Gastrocnemius medialis (tissue), 4 donors: Measurements from ENCODE around the gene CFAP46. TPM values are rescaled to one million over a fixed set of nuclear protein-coding genes. Genes with fewer than 3 reads are reported as not detected.
"Not testable (repeated sequence)": the region's sequence is repeated elsewhere in the genome, so short reads cannot be mapped to it uniquely, and the experiment has no call there.

ENCODE experiments used
- ATAC-seq, 2 donors: fragments of 150-250 bp; one replicate each; pipeline ENCODE4 v1.9.1; 2016
- DNase-seq, 2 donors: peaks; one replicate each; pipeline ENCODE4 v3.0.0-alpha.2; 2019
- H3K27ac ChIP-seq, 4 donors: fragments of 200-600 bp; sonication (generic); 1 replicate in 1 of 4; 2 replicates in 3 of 4; pipeline ENCODE4 v1.5.1; 2016 to 2018; ENCODE audit warnings: mild to moderate bottlenecking in 2 of 4, moderate library complexity in 1 of 4
- H3K27me3 ChIP-seq, 3 donors: fragments of 200-600 bp; sonication (generic) in 2 of 3; 1 replicate in 1 of 3; 2 replicates in 2 of 3; pipeline versions ENCODE4 v1.5.1 to v1.6.0; 2016 to 2019; ENCODE audit warnings: mild to moderate bottlenecking in 1 of 3, moderate library complexity in 1 of 3
- H3K36me3 ChIP-seq, 2 donors: fragments of 200-600 bp; sonication (generic) in 1 of 2; one replicate each; pipeline ENCODE4 v1.5.1; 2017 to 2018
- H3K4me1 ChIP-seq, 2 donors: fragments of 200-600 bp; sonication (generic) in 1 of 2; one replicate each; pipeline ENCODE4 v1.5.1; 2016 to 2017; ENCODE audit warnings: mild to moderate bottlenecking in 2 of 2
- H3K4me3 ChIP-seq, 4 donors: fragments of 200-600 bp; sonication (generic) in 3 of 4; 1 replicate in 1 of 4; 2 replicates in 3 of 4; pipeline ENCODE4 v1.5.1; 2016 to 2019; ENCODE audit warnings: mild to moderate bottlenecking in 2 of 4
- H3K9me3 ChIP-seq, 3 donors: fragments of 200-600 bp; sonication (generic) in 2 of 3; 1 replicate in 1 of 3; 2 replicates in 2 of 3; pipeline ENCODE4 v1.5.1; 2016 to 2019
- POLR2A ChIP-seq, 2 donors: fragments of 450-650 bp; IDR thresholded peaks; one replicate each; pipeline ENCODE4 v1.6.1; 2017; ENCODE audit warnings: antibody characterized with exemption in 2 of 2, mild to moderate bottlenecking in 2 of 2, moderate library complexity in 2 of 2
- in situ Hi-C, 4 donors: fragments of 200-750 bp; cut with MboI; loops; one replicate each; pipeline versions ENCODE4 v1.15.0 to v1.8.0; 2017; ENCODE audit warnings: low sequenced_read_pairs in 4 of 4
- intact Hi-C: fragments of 100-400 bp; cut with DNase I; formaldehyde crosslinking; loops from one replicate; pipeline ENCODE4 v1.15.1; 2023; ENCODE audit warnings: low total_unique reads
- total RNA-seq, 4 donors: library from RNA; depleted of rRNA; stranded (reverse); fragments of >200 nt; gene quantifications; one replicate each; pipeline versions ENCODE4 v1.1.0 to v1.2.3, GENCODE V29; 2016
- TF ChIP-seq, protein P1 (sequence below), 5 experiments: fragments of 450-650 bp in 3 of 5; fragments of 200-600 bp in 2 of 5; sonication (generic) in 2 of 5; IDR thresholded peaks in 4 of 5; conservative IDR thresholded peaks in 1 of 5; 1 replicate in 4 of 5; 2 replicates in 1 of 5; pipeline ENCODE4 v1.5.1; 2016 to 2019; ENCODE audit warnings: antibody characterized with exemption in 5 of 5, mild to moderate bottlenecking in 3 of 5, moderate library complexity in 3 of 5

The CFAP46 gene
- total RNA-seq, 4 donors from 2014 or later, result 4.2 to 27.9 (median 11.9) TPM

- in situ Hi-C loops, result no loop called here
Observed at GRCh38 chr10:132890301-132890700, 52.1 kb downstream of the CFAP46 start.

DNA sequence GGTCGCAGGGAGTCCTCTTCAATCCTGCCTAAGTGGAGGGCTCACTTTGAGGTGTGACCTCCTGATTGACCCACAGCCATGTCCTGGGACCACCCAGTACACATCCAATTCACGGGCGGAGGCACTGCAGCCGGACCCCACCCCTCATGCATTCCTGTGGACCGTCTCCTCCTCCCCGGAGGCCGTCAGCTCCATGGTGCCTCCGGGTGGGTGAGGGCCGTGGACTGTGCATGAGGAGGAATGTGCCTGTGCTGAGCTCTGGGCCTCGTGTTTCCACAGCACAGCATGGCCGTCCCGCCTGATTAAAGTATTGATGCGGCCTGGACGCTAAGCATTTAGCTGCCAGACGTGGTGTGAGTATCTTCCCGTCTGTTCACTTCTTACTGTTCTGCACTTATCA, 52.8 kb downstream of the CFAP46 start:
- no peak for DNase-seq

More at GRCh38 chr10:132890301-132890700, 52.1 kb downstream of the CFAP46 start:
- peaks cover 29 to 59% (median 44%) of the 10 kb centered on the region in 3 donors for H3K27me3 ChIP-seq
- no peak for TF ChIP-seq POLR2A (IDR thresholded peaks at IDR 0.05)
- TF ChIP-seq, protein P1, sequence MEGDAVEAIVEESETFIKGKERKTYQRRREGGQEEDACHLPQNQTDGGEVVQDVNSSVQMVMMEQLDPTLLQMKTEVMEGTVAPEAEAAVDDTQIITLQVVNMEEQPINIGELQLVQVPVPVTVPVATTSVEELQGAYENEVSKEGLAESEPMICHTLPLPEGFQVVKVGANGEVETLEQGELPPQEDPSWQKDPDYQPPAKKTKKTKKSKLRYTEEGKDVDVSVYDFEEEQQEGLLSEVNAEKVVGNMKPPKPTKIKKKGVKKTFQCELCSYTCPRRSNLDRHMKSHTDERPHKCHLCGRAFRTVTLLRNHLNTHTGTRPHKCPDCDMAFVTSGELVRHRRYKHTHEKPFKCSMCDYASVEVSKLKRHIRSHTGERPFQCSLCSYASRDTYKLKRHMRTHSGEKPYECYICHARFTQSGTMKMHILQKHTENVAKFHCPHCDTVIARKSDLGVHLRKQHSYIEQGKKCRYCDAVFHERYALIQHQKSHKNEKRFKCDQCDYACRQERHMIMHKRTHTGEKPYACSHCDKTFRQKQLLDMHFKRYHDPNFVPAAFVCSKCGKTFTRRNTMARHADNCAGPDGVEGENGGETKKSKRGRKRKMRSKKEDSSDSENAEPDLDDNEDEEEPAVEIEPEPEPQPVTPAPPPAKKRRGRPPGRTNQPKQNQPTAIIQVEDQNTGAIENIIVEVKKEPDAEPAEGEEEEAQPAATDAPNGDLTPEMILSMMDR (IDR thresholded peaks at IDR 0.05 in 4 of 5, conservative IDR thresholded peaks at IDR 0.05 in 1 of 5), result no peak
- H3K9me3 ChIP-seq, result no peaks in the 10 kb centered on the region
- intact Hi-C loops, result no loop called here
- H3K27ac ChIP-seq, result no peak overlapping the region
- DNase-seq (no peak), ATAC-seq (no peak)
- H3K4me1 ChIP-seq, result no peaks in the 10 kb centered on the region
- no peak overlapping the region for H3K4me3 ChIP-seq
- H3K36me3 ChIP-seq, result no peaks in the 10 kb centered on the region

DNA sequence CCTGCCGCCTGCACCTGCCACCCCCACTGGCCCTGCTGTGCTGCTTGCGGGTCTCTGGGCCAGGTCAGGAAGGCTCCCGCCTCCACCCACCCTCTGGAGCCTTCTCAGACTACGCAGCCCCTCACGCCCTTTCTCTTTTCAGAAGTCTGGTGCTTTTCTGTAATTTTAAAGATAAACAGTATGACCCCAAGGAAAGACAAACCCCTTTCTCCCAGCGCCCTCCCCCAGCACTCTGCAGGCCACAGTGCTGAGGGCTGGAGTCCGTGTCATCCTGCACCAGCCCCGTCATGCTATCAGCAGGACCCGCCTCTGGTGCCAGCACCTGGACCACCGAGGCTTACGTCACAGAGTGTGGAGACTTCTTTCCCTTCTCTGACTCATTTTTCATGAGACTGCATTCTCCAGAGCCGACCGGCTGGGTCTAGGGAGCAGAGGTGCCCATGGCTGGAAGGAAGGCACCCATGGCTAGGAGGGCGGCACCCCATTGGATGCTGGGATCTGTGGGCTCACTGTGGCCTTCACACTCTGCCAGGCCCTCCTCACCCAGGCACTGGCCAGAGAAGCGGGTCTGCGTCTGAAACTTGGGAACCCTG, 53.4 kb downstream of the CFAP46 start:
- H3K36me3 ChIP-seq, result no peaks in the 10 kb centered on the region
- H3K9me3 ChIP-seq, result no peaks in the 10 kb centered on the region
- ATAC-seq (no peak), DNase-seq (peak in 1 of 2 donors; percentile 5)
- no peak overlapping the region for H3K27ac ChIP-seq
- peaks cover 24 to 49% (median 44%) of the 10 kb centered on the region in 3 donors for H3K27me3 ChIP-seq
- H3K4me3 ChIP-seq, result no peak overlapping the region
- H3K4me1 ChIP-seq, result no peaks in the 10 kb centered on the region
- no peak for TF ChIP-seq POLR2A (IDR thresholded peaks at IDR 0.05)
- TF ChIP-seq, protein P1 (IDR thresholded peaks at IDR 0.05 in 4 of 5, conservative IDR thresholded peaks at IDR 0.05 in 1 of 5), result no peak
- in situ Hi-C loops (no loop called here), intact Hi-C loops (no loop called here)

More for the DNA sequence above, 52.8 kb downstream of the CFAP46 start:
- no peak overlapping the region for H3K4me3 ChIP-seq
- no peaks in the 10 kb centered on the region for H3K9me3 ChIP-seq
- intact Hi-C loops (no loop called here), in situ Hi-C loops (no loop called here)
- no peak overlapping the region for H3K27ac ChIP-seq
- H3K36me3 ChIP-seq, result no peaks in the 10 kb centered on the region
- TF ChIP-seq, protein P1 (IDR thresholded peaks at IDR 0.05 in 4 of 5, conservative IDR thresholded peaks at IDR 0.05 in 1 of 5), result no peak
- TF ChIP-seq POLR2A (IDR thresholded peaks at IDR 0.05), result no peak
- no peaks in the 10 kb centered on the region for H3K4me1 ChIP-seq
- H3K27me3 ChIP-seq, result peaks cover 24 to 54% (median 44%) of the 10 kb centered on the region in 3 donors
- no peak for ATAC-seq

- not testable (repeated sequence) for H3K27ac ChIP-seq, ATAC-seq
- peaks cover 24 to 43% (median 39%) of the 10 kb centered on the region in 3 donors for H3K27me3 ChIP-seq
Observed at GRCh38 chr10:132888446-132888845, 53.9 kb downstream of the CFAP46 start.

DNA sequence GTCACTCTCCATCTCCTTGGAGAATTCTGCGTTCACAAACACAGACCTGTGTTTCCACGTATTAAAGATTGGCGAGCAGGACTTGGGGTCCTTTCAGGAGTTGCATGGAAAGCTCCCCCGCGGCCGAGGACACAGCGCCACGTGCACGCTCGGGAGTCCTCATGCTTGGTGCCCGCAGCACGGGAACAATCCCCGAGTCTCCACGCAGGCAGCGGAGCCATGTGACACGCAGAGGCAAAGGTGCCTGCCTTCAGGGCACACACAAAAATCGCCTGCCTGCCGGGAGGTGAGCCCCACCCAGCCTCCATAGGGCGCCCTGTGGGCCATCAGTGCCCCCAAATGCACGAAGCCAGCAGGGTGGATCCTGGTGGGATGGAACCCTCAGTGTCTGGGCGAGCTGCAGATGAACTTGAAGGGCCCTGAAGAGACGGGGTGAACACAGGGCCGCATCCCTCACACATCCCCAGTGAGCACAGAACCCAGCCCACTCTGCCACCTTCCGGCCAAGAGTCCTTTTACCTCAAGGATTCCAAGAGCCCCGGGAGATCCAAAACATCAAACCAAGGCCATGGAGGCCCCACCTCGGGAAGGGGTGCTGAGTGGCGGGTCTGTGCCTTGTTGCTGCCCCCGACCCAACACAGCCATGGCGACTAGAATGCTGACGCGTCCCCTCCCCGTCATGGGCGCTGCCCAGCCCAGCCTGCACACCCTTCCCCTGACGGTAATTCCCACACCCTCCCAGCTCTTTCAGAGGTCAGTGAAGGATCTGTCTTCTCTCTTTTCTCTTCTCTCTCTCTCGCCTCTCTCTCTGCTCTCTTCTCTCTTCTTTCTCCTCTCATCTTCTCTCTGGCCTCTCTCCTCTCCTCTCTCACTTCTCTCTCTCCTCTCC, 55.9 kb downstream of the CFAP46 start:
- peaks cover 11 to 23% (median 22%) of the 10 kb centered on the region in 3 donors for H3K27me3 ChIP-seq
- DNase-seq, result peak in 1 of 2 donors; percentile 8
- no peak overlapping the region for H3K27ac ChIP-seq
- TF ChIP-seq, protein P1 (IDR thresholded peaks at IDR 0.05 in 4 of 5, conservative IDR thresholded peaks at IDR 0.05 in 1 of 5), result no peak
- TF ChIP-seq POLR2A (IDR thresholded peaks at IDR 0.05), result no peak
- in situ Hi-C loops, result no loop called here
- no peaks in the 10 kb centered on the region for H3K9me3 ChIP-seq
- H3K36me3 ChIP-seq, result no peaks in the 10 kb centered on the region
- no peak overlapping the region for H3K4me3 ChIP-seq
- intact Hi-C loops, result no loop called here
- no peaks in the 10 kb centered on the region for H3K4me1 ChIP-seq
- no peak for ATAC-seq

More at GRCh38 chr10:132888446-132888845, 53.9 kb downstream of the CFAP46 start:
- H3K4me3 ChIP-seq, H3K36me3 ChIP-seq, DNase-seq, H3K4me1 ChIP-seq, in situ Hi-C loops, H3K9me3 ChIP-seq, intact Hi-C loops: not testable (repeated sequence)
